H9 (cell line): ENCODE results near the gene WEE1. TPM values are rescaled to one million over a fixed set of nuclear protein-coding genes. Genes with fewer than 3 reads are reported as not detected.

Experiments used
- DNase-seq: peaks from one replicate; pipeline ENCODE4 v3.0.0-alpha.2; 2017
- H2AFZ ChIP-seq: one replicate; pipeline ENCODE4 v1.6.1; 2013; ENCODE audit warnings: mild to moderate bottlenecking, low read length, control low read depth, moderate library complexity
- H2AK5ac ChIP-seq: 2 replicates; pipeline ENCODE4 v1.6.1; 2013; ENCODE audit warnings: low read length, control low read depth, mixed read lengths; ENCODE audit not compliant: insufficient read length
- H2BK120ac ChIP-seq: one replicate; pipeline ENCODE4 v1.6.1; 2013; ENCODE audit warnings: low read depth, mild to moderate bottlenecking, low read length, control low read depth, inconsistent platforms; ENCODE audit not compliant: poor library complexity, severe bottlenecking
- H2BK12ac ChIP-seq: 2 replicates; pipeline ENCODE4 v1.6.1; 2013; ENCODE audit warnings: low read length, control low read depth, mixed read lengths, low read depth; ENCODE audit not compliant: insufficient read length
- H2BK15ac ChIP-seq: 2 replicates; pipeline ENCODE4 v1.6.1; 2013; ENCODE audit warnings: low read depth, low read length, control low read depth
- H2BK20ac ChIP-seq: one replicate; pipeline ENCODE4 v1.6.1; 2013; ENCODE audit warnings: low read depth, mild to moderate bottlenecking, low read length, control low read depth, inconsistent platforms; ENCODE audit not compliant: poor library complexity, severe bottlenecking
- H2BK5ac ChIP-seq: 2 replicates; pipeline ENCODE4 v1.6.1; 2013; ENCODE audit warnings: low read length, control low read depth, mixed read lengths; ENCODE audit not compliant: insufficient read length
- H3K14ac ChIP-seq: 2 replicates; pipeline ENCODE4 v1.6.1; 2013; ENCODE audit warnings: low read length, control low read depth; ENCODE audit not compliant: insufficient read depth
- H3K18ac ChIP-seq: 2 replicates; pipeline ENCODE4 v1.6.1; 2013; ENCODE audit warnings: low read depth, mild to moderate bottlenecking, mixed read lengths, low read length, control low read depth; ENCODE audit not compliant: insufficient read length
- H3K23ac ChIP-seq: 2 replicates; pipeline ENCODE4 v1.6.1; 2013; ENCODE audit warnings: low read length, control low read depth, mixed read lengths, low read depth; ENCODE audit not compliant: insufficient read length
- H3K23me2 ChIP-seq: 2 replicates; pipeline ENCODE4 v1.6.1; 2013; ENCODE audit warnings: low read depth, mild to moderate bottlenecking, mixed read lengths, low read length, control low read depth; ENCODE audit not compliant: insufficient read length, poor library complexity, severe bottlenecking
- H3K27ac ChIP-seq: 2 replicates; pipeline ENCODE4 v1.5.1; 2013; ENCODE audit warnings: low read length, control low read depth, mixed read lengths, low read depth; ENCODE audit not compliant: insufficient read length
- H3K27me3 ChIP-seq: 2 replicates; pipeline ENCODE4 v1.6.1; 2013; ENCODE audit warnings: low read length, control low read depth, inconsistent platforms; ENCODE audit not compliant: insufficient read depth
- H3K4ac ChIP-seq: 2 replicates; pipeline ENCODE4 v1.6.1; 2013; ENCODE audit warnings: low read depth, mild to moderate bottlenecking, control low read depth, inconsistent platforms, low read length, moderate library complexity
- H3K4me1 ChIP-seq: 2 replicates; pipeline ENCODE4 v1.6.1; 2013; ENCODE audit warnings: low read length, control low read depth, inconsistent platforms; ENCODE audit not compliant: insufficient read depth
- H3K4me2 ChIP-seq: 2 replicates; pipeline ENCODE4 v1.6.1; 2013; ENCODE audit warnings: low read length, control low read depth, mixed read lengths; ENCODE audit not compliant: insufficient read length, insufficient read depth
- H3K56ac ChIP-seq: 2 replicates; pipeline ENCODE4 v1.6.1; 2013; ENCODE audit warnings: low read depth, mild to moderate bottlenecking, mixed read lengths, low read length, control low read depth; ENCODE audit not compliant: insufficient read length
- H3K79me1 ChIP-seq: 2 replicates; pipeline ENCODE4 v1.6.1; 2013; ENCODE audit warnings: low read depth, mild to moderate bottlenecking, moderate library complexity, low read length, control low read depth, inconsistent platforms; ENCODE audit not compliant: insufficient read depth, poor library complexity, severe bottlenecking
- H3K79me2 ChIP-seq: 2 replicates; pipeline ENCODE4 v1.6.1; 2013; ENCODE audit warnings: low read length, control low read depth, inconsistent platforms; ENCODE audit not compliant: insufficient read depth
- H3K9ac ChIP-seq: 2 replicates; pipeline ENCODE4 v1.6.1; 2013; ENCODE audit warnings: low read length, control low read depth, mixed read lengths; ENCODE audit not compliant: insufficient read length; ENCODE audit errors: extremely low read depth
- H3K9me3 ChIP-seq: one replicate; pipeline ENCODE4 v1.6.1; 2013; ENCODE audit warnings: low read depth, low read length, inconsistent platforms; ENCODE audit not compliant: control insufficient read depth
- H3T11ph ChIP-seq: one replicate; pipeline ENCODE4 v1.6.1; 2013; ENCODE audit warnings: mild to moderate bottlenecking, low read length, control low read depth, inconsistent platforms
- H4K20me1 ChIP-seq: one replicate; pipeline ENCODE4 v1.6.1; 2013; ENCODE audit not compliant: control insufficient read depth, insufficient read length, insufficient read depth
- H4K5ac ChIP-seq: 2 replicates; pipeline ENCODE4 v1.6.1; 2013; ENCODE audit warnings: low read depth, mild to moderate bottlenecking, mixed read lengths, low read length, control low read depth; ENCODE audit not compliant: insufficient read length
- H4K8ac ChIP-seq: replicated peaks from 2 replicates; pipeline ENCODE4 v1.6.1; 2013; ENCODE audit warnings: low read length, control low read depth, mixed read lengths, low read depth; ENCODE audit not compliant: insufficient read length
- H4K91ac ChIP-seq: 2 replicates; pipeline ENCODE4 v1.6.1; 2013; ENCODE audit warnings: low read depth, mild to moderate bottlenecking, moderate library complexity, mixed read lengths, low read length, control low read depth; ENCODE audit not compliant: insufficient read length
- H3K27ac Mint-ChIP-seq, 3 experiments: 2 replicates in 2 of 3; 3 replicates in 1 of 3; pipeline ENCODE4 v1.8.0; 2020 to 2021; ENCODE audit warnings: mixed read lengths in 3 of 3, mild to moderate bottlenecking in 1 of 3, moderate library complexity in 1 of 3
- H3K27me3 Mint-ChIP-seq: 2 replicates; pipeline ENCODE4 v1.8.0; 2021; ENCODE audit warnings: low read depth, mild to moderate bottlenecking, moderate library complexity, mixed read lengths
- H3K36me3 Mint-ChIP-seq, 3 experiments: 2 replicates in 2 of 3; 3 replicates in 1 of 3; pipeline ENCODE4 v1.8.0; 2020 to 2021; ENCODE audit warnings: low read depth in 3 of 3, mixed read lengths in 3 of 3; ENCODE audit not compliant: insufficient read depth in 1 of 3
- H3K4me1 Mint-ChIP-seq, 2 experiments: 2 replicates each; pipeline ENCODE4 v1.8.0; 2020; ENCODE audit warnings: mixed read lengths in 2 of 2
- H3K4me3 Mint-ChIP-seq, 2 experiments: 2 replicates in 1 of 2; 3 replicates in 1 of 2; pipeline ENCODE4 v1.8.0; 2020 to 2021; ENCODE audit warnings: mild to moderate bottlenecking in 2 of 2, mixed read lengths in 2 of 2, moderate library complexity in 1 of 2
- H3K9me3 Mint-ChIP-seq, 2 experiments: 2 replicates in 1 of 2; 3 replicates in 1 of 2; pipeline ENCODE4 v1.8.0; 2020; ENCODE audit warnings: mild to moderate bottlenecking in 2 of 2, mixed read lengths in 2 of 2, moderate library complexity in 1 of 2
- WGBS: extraction: QIAGEN DNeasy Blood & Tissue Kit; methylation state at CpG from one replicate; pipeline ENCODE4 v1.1.7; 2013; ENCODE audit warnings: missing lambda C conversion rate, low lambda C conversion rate, mixed read lengths; ENCODE audit not compliant: insufficient read length; ENCODE audit errors: extremely low coverage; 5-methylcytosine and 5-hydroxymethylcytosine counted together
- total RNA-seq: library from RNA; stranded (reverse); gene quantifications from 2 replicates; pipeline ENCODE4 v1.2.1, GENCODE V29; 2021
- TF ChIP-seq, protein P1 (sequence below): fragments of 200-600 bp; sonication (generic); conservative IDR thresholded peaks from 3 replicates; pipeline ENCODE4 v1.8.0; 2021; ENCODE audit warnings: antibody characterized with exemption, mild to moderate bottlenecking

WEE1 gene
- total RNA-seq, 1 experiment from 2014 or later = 142 TPM

GRCh38 chr11:9570313-9571025, 3.0 kb upstream of the WEE1 start:
- Histone ChIP-seq H3K27ac (no peak overlapping the region), H3K23ac (no peak overlapping the region), H3K4ac (no peak overlapping the region), H3K4me1 (peaks cover 8% of the 10 kb centered on the region; the same call in 1 of the 2 replicates), H3K14ac (no peak overlapping the region), H2BK15ac (no peak overlapping the region), H3K4me2 (no peak overlapping the region), H3K18ac (no peak overlapping the region), H3K79me2 (peaks cover 11% of the 10 kb centered on the region; the same call in 1 of the 2 replicates), H3K56ac (no peak overlapping the region), H3K23me2 (peaks cover 8% of the 10 kb centered on the region), H2AK5ac (no peak overlapping the region), H4K5ac (no peak overlapping the region), H2BK12ac (no peak overlapping the region), H3K27me3 (no peaks in the 10 kb centered on the region), H2BK120ac (no peak overlapping the region), H4K91ac (no peak overlapping the region), H3K9me3 (no peaks in the 10 kb centered on the region), H2BK20ac (no peak overlapping the region), H3K79me1 (no peaks in the 10 kb centered on the region), H3K9ac (no peak overlapping the region), H2BK5ac (no peak overlapping the region), H2AFZ (no peak overlapping the region), H4K8ac (no peak overlapping the region), H4K20me1 (no peaks in the 10 kb centered on the region), H3T11ph (no peak overlapping the region)
- Mint-ChIP-seq H3K36me3 (peaks cover 10 to 11% (median 11%) of the 10 kb centered on the region in 3 experiments), H3K27ac (peak overlapping the region in 1 of 3 experiments; percentile 19; a peak in 2 of 7 replicates), H3K4me3 (no peak overlapping the region), H3K27me3 (no peaks in the 10 kb centered on the region), H3K4me1 (peaks cover 45% of the 10 kb centered on the region in 2 experiments), H3K9me3 (peaks cover 0 to 8% of the 10 kb centered on the region in 2 experiments; a peak in 1 of 5 replicates)
- TF ChIP-seq, protein P1, sequence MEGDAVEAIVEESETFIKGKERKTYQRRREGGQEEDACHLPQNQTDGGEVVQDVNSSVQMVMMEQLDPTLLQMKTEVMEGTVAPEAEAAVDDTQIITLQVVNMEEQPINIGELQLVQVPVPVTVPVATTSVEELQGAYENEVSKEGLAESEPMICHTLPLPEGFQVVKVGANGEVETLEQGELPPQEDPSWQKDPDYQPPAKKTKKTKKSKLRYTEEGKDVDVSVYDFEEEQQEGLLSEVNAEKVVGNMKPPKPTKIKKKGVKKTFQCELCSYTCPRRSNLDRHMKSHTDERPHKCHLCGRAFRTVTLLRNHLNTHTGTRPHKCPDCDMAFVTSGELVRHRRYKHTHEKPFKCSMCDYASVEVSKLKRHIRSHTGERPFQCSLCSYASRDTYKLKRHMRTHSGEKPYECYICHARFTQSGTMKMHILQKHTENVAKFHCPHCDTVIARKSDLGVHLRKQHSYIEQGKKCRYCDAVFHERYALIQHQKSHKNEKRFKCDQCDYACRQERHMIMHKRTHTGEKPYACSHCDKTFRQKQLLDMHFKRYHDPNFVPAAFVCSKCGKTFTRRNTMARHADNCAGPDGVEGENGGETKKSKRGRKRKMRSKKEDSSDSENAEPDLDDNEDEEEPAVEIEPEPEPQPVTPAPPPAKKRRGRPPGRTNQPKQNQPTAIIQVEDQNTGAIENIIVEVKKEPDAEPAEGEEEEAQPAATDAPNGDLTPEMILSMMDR = no peak
- no peak for DNase-seq
- no CpG with 5 or more reads among the region's 9 CpGs for WGBS
